Fibroblast of skin of left quadriceps (primary cell): Measurements from ENCODE around the gene CROCC2.

Experiments
- DNase-seq, 2 experiments: peaks; one replicate each; pipeline ENCODE4 v3.0.0-alpha.2; 2013; ENCODE audit warnings: low read depth in 2 of 2

CROCC2 gene

GRCh38 chr2:240875228-240876034 is 30.7 kb upstream of the CROCC2 start:
- DNase-seq = no peak

- no peak for DNase-seq
Measured at GRCh38 chr2:240876035-240876474, 30.1 kb upstream of the CROCC2 start.

GRCh38 chr2:240876475-240877251 is 29.5 kb upstream of the CROCC2 start:
- DNase-seq = no peak

GRCh38 chr2:240877460-240878340 is 28.4 kb upstream of the CROCC2 start:
- DNase-seq = no peak

GRCh38 chr2:240878341-240878936 is 27.7 kb upstream of the CROCC2 start:
- no peak for DNase-seq

GRCh38 chr2:240879105-240879504 is 27.0 kb upstream of the CROCC2 start:
- no peak for DNase-seq

GRCh38 chr2:240881913-240882312 is 24.2 kb upstream of the CROCC2 start:
- no peak for DNase-seq

GRCh38 chr2:240884221-240884620 is 21.9 kb upstream of the CROCC2 start:
- DNase-seq = no peak

GRCh38 chr2:240884745-240885144 is 21.4 kb upstream of the CROCC2 start:
- DNase-seq = no peak

GRCh38 chr2:240885566-240885965 is 20.6 kb upstream of the CROCC2 start:
- DNase-seq = no peak

GRCh38 chr2:240886023-240886565 is 20.0 kb upstream of the CROCC2 start:
- DNase-seq = no peak

- no peak for DNase-seq
Measured at GRCh38 chr2:240886678-240887609, 19.2 kb upstream of the CROCC2 start.

- no peak for DNase-seq
Measured at GRCh38 chr2:240887631-240888030, 18.5 kb upstream of the CROCC2 start.

GRCh38 chr2:240888130-240888889 is 17.8 kb upstream of the CROCC2 start:
- no peak for DNase-seq

GRCh38 chr2:240888890-240889573 is 17.1 kb upstream of the CROCC2 start:
- DNase-seq = no peak

- no peak for DNase-seq
Measured at GRCh38 chr2:240889601-240890560, 16.3 kb upstream of the CROCC2 start.

- no peak for DNase-seq
Measured at GRCh38 chr2:240890691-240891090, 15.4 kb upstream of the CROCC2 start.
